Measurements from ENCODE around the gene AP3S2. TPM values are rescaled to one million over a fixed set of nuclear protein-coding genes. Genes with fewer than 3 reads are reported as not detected.
"Not testable (repeated sequence)": the region's sequence is repeated elsewhere in the genome, so short reads cannot be mapped to it uniquely, and the experiment has no call there.

Gene AP3S2
- 46.1 and 53.4 TPM in 2 replicates for total RNA-seq (2014; rRNA removed; shearing (Covaris generic))

DNA sequence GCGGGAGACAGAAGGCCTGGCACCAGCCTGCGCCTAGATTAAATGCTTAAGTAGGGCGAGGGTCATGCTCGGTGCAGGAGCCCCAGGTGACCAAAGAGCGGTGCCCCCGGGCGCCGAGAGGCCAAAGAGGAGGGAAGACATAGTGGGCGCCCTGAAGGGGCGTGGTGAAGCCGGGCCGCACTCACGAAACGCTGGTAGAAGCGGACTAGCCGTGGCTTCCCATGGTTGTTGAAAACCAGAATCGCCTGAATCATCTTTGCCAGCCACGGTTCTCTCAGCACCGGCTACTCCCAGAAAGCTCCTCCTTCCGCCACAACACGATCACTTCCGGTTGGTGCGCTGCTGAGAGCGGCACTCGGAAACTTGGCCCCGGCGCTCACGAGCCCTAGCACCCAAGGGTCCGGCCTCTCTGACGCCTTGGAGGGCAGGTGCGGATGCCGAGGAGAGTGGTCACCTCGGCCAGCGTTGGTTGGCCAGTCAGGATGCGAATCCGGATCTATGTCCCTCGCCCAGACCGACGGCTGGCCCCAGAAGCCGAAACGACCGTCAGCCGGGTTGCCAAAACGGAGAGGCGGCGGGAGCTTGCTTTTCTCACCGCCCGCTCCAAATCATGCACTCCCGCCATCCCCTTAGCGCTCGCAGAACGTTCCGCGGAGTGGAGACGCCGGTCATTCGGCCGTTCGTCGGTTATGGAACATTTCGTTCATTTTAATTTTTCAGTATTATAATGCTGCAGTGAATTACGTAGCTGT lies at the start of gene AP3S2:
TSS of gene AP3S2 (minus strand) at position 299 of the 752 bp plus-strand sequence. CDS start at position 254, 45 bp downstream.
- Histone ChIP-seq H3K27me3 (no peaks in the 10 kb centered on the region), H3K36me3 (peaks cover 4% of the 10 kb centered on the region), H3K4me1 (0 out of 2 replicates have a peak, but pooled peaks cover 3% of the 10 kb centered on the region), H3K9me3 (replicated peaks) (no peaks in the 10 kb centered on the region), H3K4me3 (peak within 1 kb of the TSS; percentile 82), H3K27ac (peak within 1 kb of the TSS; percentile 64)
- DNase-seq, result peak; percentile 92 to 97

DNA sequence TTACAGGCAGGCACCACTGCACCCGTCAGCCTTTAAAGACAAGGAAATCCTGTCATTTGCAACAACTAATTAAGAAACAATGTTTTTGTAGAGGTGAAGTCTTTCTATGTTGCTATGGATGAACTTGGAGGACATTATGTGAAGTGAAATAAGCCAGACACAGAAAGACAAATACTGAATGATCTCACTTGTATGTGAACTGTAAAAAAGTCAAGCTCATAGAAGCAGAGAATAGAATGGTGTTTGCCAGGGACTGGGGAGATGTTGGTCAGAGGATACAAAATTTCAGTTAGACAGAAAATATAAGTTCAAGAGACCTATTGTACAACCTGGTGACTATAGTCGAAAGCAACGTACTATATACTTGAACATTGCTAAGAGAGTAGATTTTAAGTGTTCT lies 46.1 kb upstream of the AP3S2 start:
- no peak overlapping the region for H3K27ac ChIP-seq
- H3K4me1 ChIP-seq, result no peaks in the 10 kb centered on the region
- H3K36me3 ChIP-seq, result no peaks in the 10 kb centered on the region
- no peak overlapping the region for H3K4me3 ChIP-seq
- H3K27me3 ChIP-seq, result peaks cover 3% of the 10 kb centered on the region; the same call in 1 of the 2 replicates
- no peak for DNase-seq
- H3K9me3 ChIP-seq (replicated peaks), result no peaks in the 10 kb centered on the region

DNA sequence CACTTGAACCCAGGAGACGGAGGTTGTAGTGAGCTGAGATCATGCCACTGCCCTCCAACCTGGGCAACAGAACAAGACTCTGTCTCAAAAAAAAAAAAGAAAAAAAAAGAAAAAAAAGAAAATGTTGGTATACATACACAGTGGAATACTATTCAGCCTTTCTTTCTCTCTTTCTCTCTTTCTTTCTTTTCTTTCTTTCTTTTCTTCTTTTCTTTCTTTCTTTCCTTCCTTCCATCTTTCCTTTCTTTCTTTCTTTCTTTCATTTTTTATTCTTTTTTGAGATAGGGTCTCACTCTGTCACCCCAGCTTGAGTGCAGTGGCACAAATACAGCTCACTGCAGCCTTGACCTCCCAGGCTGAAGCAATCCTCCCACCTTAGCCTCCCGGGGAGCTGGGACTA lies 45.6 kb upstream of the AP3S2 start:
- not testable (repeated sequence) for DNase-seq; H3K9me3 ChIP-seq (replicated peaks)

DNA sequence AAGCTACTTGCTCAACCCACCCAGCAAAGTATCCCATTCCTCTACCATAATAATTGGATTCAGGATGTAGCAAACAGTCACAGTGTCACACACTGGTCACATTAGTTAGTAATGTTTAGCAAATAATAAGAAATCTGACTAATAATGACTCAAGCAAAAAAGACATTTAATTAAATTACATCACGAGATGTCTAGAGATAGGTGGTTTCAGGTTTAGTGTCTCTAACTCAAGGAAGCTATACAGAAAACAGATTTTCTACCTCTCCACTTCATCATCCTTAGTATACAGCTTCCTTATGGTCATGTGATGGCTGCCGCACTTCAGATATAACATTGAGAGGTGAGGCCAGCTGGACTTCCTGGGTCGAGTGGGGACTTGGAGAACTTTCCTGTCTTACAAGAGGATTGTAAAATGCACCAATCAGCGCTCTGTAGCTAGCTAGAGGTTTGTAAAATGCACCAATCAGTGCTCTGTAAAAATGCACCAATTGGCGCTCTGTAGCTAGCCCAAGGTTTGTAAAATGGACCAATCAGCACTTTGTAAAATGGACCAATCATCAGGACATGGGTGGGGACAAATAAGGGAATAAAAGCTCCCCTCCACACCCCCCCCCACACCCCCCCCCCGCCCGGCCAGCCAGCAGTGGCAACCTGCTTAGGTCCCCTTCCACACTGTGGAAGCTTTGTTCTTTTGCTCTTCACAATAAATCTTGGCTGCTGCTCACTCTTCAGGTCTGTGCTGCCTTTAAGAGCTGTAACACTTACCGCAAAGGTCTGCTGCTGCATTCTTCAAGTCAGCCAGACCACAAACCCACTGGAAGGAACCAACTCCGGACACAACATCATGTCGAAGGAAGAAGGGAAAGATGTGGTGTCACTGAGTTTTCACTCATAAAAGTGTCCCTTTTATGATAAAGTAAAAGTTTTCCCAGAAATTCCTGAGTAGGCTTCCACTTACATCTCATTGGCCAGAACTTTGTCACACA lies 43.9 kb upstream of the AP3S2 start:
- Histone ChIP-seq H3K27ac (no peak overlapping the region), H3K9me3 (replicated peaks) (no peaks in the 10 kb centered on the region), H3K27me3 (peaks cover 3% of the 10 kb centered on the region; the same call in 1 of the 2 replicates), H3K4me3 (no peak overlapping the region), H3K36me3 (no peaks in the 10 kb centered on the region), H3K4me1 (no peaks in the 10 kb centered on the region)
- no peak for DNase-seq

More for the DNA sequence above, 45.6 kb upstream of the AP3S2 start:
- not testable (repeated sequence) for H3K27ac ChIP-seq, H3K4me1 ChIP-seq, H3K36me3 ChIP-seq, H3K27me3 ChIP-seq, H3K4me3 ChIP-seq

DNA sequence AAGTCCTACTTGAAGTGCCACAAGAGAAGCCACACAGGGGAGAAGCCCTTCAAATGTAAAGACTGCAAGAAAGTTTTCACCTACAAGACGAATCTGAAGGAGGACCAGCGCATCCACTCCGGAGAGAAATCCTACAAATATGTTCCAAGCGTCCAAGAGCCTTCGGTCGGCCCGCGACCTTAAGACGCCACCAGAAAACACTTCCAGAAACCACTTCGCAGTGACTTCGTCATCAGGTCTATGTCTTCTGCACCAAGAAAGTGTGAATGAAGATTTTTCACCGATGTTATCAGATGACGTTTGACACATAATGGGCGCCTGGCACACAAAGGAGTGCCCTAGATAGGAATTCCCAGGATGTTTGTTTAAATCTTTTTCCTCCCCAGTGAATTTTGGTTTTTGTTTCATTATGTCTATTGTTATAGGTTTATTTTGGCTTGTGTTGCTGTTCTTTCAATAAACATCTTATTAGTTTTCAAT lies 43.0 kb upstream of the AP3S2 start:
- Histone ChIP-seq H3K36me3 (no peaks in the 10 kb centered on the region), H3K27me3 (peaks cover 7% of the 10 kb centered on the region), H3K4me1 (no peaks in the 10 kb centered on the region), H3K4me3 (no peak overlapping the region), H3K27ac (no peak overlapping the region), H3K9me3 (replicated peaks) (no peaks in the 10 kb centered on the region)
- no peak for DNase-seq

DNA sequence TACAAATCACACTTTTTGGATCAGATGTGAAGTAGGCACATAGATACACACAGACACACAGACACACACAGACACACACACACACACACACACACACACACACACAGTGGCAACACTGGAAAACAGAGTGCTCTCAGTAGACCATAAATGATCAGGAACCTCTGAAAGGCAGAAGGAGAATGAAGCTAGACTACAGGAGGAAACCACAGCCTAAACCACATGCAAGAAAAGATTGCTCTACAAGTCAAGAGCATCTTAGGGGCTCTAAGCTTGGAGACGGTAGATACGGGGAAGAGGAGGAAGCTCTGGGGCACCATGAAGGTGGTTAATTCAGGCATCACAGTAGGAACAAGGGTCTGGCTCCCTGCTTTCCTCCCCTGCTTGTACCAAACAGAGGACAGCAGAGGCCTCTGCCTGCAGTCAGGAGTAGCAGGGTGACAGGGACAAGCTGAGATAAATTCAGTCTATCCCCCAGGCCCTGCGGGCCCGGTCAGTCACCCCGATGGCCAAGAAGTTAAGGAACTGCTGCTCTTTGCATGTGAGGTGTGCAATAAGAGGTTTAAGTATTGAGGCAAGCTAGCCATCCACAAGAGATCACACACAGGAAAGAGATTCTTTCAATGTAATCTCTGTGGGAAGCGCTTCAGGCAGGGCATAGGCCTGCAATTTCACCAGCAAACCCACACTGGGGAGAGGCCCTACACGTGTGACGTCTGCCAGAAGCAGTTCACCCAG lies 42.4 kb upstream of the AP3S2 start:
- H3K36me3 ChIP-seq, result no peaks in the 10 kb centered on the region
- H3K4me1 ChIP-seq, result no peaks in the 10 kb centered on the region
- peaks cover 7% of the 10 kb centered on the region for H3K27me3 ChIP-seq
- no peak overlapping the region for H3K4me3 ChIP-seq
- DNase-seq, result no peak
- H3K27ac ChIP-seq, result no peak overlapping the region
- H3K9me3 ChIP-seq (replicated peaks), result no peaks in the 10 kb centered on the region

DNA sequence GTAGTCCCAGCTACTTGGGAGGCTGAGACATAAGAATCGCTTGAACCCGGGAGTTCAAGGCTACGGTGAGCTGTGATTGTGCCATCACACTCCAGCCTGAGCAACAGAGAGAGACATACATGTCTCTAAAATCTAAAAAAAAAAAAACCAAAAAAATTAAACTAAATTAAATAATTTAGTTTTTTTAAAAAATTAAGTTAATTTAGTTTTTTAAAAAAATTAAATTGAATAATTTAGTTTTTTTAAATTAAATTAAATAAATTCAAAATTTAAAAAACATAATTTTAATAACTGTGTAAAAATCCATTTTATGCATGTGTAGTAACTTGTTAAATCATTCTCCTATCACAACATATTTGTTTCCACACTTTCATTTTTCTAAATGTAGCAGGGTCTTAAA lies 39.1 kb upstream of the AP3S2 start:
- H3K27ac ChIP-seq, result no peak overlapping the region
- no peaks in the 10 kb centered on the region for H3K4me1 ChIP-seq
- no peak overlapping the region for H3K4me3 ChIP-seq
- peaks cover 3% of the 10 kb centered on the region; the same call in 1 of the 2 replicates for H3K27me3 ChIP-seq
- H3K36me3 ChIP-seq, result no peaks in the 10 kb centered on the region
- no peak for DNase-seq
- no peaks in the 10 kb centered on the region for H3K9me3 ChIP-seq (replicated peaks)

DNA sequence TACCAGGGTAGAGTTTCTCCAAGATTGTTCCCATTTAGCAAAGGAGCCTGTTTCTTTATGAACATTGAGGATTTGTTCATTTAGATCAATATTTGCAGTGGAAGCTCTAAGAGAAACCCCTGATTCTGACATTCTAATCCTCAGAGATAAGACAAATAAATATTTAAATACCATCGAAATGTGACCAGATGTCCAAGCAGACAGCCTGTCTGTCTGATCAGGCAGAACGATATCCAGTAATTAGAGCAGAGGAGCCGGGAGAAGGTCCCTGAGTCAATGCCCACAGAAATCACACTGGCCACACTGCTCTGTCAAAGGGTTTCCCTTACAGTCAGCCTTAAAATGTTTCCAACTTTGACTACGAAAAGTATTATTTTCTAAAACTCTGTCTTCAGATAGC lies 34.6 kb upstream of the AP3S2 start:
- no peak overlapping the region for H3K27ac ChIP-seq
- no peak overlapping the region for H3K4me3 ChIP-seq
- H3K27me3 ChIP-seq, result peaks cover 7% of the 10 kb centered on the region
- no peaks in the 10 kb centered on the region for H3K4me1 ChIP-seq
- no peaks in the 10 kb centered on the region for H3K9me3 ChIP-seq (replicated peaks)
- no peaks in the 10 kb centered on the region for H3K36me3 ChIP-seq
- DNase-seq, result no peak

DNA sequence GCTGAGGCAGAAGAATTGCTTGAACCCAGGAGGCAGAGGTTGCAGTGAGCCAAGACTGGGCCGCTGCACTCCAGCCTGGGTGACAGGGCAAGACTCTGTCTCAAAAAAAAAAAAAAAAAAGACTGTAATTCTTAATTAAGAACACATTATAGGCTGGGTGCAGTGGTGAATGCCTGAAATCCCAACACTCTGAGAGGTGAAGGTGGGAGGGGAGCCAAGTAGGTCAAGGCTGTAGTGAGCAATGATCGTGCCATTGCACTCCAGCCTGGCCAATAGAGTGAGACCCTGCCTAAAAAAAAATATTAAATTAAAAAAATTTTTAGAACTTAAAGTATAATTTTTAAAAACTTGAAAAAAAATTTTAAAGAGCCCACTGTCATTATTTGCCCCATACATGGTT lies 32.4 kb upstream of the AP3S2 start:
- H3K4me1 ChIP-seq, result no peaks in the 10 kb centered on the region
- H3K9me3 ChIP-seq (replicated peaks), result no peaks in the 10 kb centered on the region
- no peak overlapping the region for H3K4me3 ChIP-seq
- H3K27ac ChIP-seq, result no peak overlapping the region
- no peaks in the 10 kb centered on the region for H3K36me3 ChIP-seq
- no peak for DNase-seq
- H3K27me3 ChIP-seq, result peaks cover 3% of the 10 kb centered on the region

DNA sequence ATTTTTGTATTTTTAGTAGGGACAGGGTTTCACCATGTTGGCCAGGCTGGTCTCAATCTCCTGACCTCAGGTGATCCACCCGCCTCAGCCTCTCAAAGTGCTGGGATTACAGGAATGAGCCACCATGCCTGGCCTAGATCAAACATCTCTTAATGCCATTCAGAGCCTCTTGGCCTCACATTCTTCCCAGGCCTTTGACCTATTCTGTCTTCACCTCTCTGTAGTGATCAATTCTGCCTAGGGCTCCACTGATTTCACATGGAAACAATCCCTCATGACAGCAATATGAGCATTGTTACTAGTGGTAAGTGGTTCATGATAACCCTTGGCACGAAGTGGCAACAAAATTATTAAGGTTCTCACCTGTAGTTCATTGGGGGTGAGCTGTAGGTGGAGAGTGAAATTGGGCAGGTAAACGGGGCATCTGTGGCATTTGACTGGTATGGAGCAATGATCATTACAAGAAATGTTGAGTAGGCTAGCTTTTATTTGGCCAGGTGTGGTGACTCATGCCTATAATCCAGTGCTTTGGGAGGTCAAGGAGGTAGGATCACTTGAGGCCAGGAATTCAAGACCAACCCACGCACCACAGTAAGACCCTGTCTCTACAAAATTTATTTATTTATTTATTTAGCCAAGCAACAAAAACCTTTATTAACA lies 23.8 kb upstream of the AP3S2 start:
- no peak for DNase-seq
- 0 out of 2 replicates have a peak, but pooled peaks cover 2% of the 10 kb centered on the region for H3K27me3 ChIP-seq
- no peaks in the 10 kb centered on the region for H3K4me1 ChIP-seq
- no peaks in the 10 kb centered on the region for H3K9me3 ChIP-seq (replicated peaks)
- H3K4me3 ChIP-seq, result no peak overlapping the region
- no peak overlapping the region for H3K27ac ChIP-seq
- H3K36me3 ChIP-seq, result no peaks in the 10 kb centered on the region

DNA sequence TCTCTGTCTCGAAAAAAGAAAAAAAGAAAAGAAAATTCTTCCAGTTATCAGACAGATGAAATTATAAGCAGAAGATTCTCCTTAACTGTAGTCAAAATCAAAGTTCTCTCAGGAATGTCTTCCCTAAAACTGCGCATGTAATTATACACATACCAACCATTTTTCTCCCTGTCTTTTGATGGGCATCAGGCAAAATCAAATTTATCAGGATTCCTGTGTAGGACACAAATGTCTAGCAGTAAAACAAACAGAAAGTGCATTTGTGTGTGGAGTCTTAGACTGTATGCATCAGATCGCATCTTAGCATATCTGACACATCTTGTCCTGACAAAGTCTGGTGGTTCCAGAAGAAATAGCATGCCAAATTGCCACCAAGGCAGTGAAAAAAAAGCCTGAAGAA lies 22.9 kb upstream of the AP3S2 start:
- Histone ChIP-seq H3K27ac (no peak overlapping the region), H3K9me3 (replicated peaks) (no peaks in the 10 kb centered on the region), H3K36me3 (no peaks in the 10 kb centered on the region), H3K4me3 (no peak overlapping the region), H3K4me1 (no peaks in the 10 kb centered on the region), H3K27me3 (peaks cover 2% of the 10 kb centered on the region; the same call in 1 of the 2 replicates)
- no peak for DNase-seq

DNA sequence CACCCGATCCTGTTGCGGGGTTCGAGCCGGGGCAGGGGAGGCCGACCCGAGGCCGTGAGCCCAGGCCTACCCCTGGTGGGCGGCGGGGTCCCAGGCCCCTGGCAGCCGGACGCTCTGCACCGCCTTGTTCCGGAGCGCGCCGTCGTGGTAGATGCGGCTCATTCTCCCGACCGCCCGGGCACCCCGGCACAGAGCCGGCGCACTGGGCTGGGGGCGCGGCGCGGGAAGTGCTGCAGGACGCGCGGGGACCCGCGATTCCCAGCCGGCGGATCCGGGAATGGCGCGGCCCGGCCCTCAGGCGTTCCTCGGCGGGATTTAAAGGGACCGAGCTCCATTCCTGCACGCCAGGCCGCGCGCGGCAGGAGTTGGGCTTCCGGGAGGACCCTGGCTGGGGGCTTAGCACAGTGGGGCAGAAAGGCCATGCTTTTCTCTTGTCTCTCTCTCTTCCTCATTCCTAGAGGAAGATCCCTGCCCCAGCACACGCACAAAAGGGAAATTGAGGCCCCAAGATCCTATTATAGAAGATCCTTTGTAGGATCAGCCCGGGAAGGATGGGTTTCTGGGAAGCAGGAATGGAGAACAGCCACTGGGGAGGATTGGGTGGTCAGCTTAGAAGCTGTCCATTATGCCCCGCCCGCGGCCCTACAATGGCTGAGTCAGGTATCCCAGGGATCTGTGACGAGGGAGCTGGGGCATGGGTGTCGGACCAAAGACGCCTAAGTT lies 19.0 kb upstream of the AP3S2 start, which contains the start of gene ARPIN:
TSS of gene ARPIN (minus strand) at position 279 of the 723 bp plus-strand sequence. CDS start at position 162, 117 bp downstream.
- DNase-seq, result peak; percentile 60 to 66
- peaks cover 2% of the 10 kb centered on the region; the same call in 1 of the 2 replicates for H3K27me3 ChIP-seq
- H3K27ac ChIP-seq, result no peak within 1 kb of the TSS
- H3K4me3 ChIP-seq, result peak within 1 kb of the TSS; percentile 66
- H3K36me3 ChIP-seq, result no peaks in the 10 kb centered on the region
- H3K9me3 ChIP-seq (replicated peaks), result no peaks in the 10 kb centered on the region
- H3K4me1 ChIP-seq, result no peaks in the 10 kb centered on the region

DNA sequence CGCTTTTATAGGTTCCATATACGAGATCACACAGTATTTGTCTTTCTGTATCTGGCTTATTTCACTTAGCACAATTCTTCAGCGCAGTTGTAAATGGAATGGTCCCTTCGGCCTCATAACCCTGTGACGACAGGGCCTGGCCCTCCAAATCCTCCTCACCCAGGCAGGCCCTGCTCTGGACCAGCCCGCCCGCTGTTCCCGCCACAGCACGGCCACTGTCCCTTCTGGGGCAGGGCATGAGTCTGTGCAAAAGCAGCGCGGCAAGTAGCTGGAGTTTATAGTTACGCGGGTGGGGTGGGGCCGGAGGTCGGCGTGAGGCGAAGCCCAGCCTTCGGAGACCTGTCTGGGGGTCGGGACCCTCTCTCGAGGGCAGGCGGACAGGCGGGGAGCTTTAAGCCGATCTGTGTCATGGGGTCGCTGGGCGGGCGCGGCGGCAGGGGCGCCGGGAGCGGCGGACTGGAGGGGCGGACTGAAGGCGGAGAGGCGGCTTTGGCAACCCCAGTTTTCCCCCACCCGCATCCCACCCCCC lies 18.4 kb upstream of the AP3S2 start:
- DNase-seq, result peak; percentile 19 to 29
- no peak overlapping the region for H3K27ac ChIP-seq
- H3K4me1 ChIP-seq, result no peaks in the 10 kb centered on the region
- peak overlapping the region; percentile 66 for H3K4me3 ChIP-seq
- no peaks in the 10 kb centered on the region for H3K9me3 ChIP-seq (replicated peaks)
- no peaks in the 10 kb centered on the region for H3K36me3 ChIP-seq
- peaks cover 2% of the 10 kb centered on the region; the same call in 1 of the 2 replicates for H3K27me3 ChIP-seq
